HEK293T (cell line): Measurements from ENCODE around the gene SETD6.

ENCODE experiments used
- CTCF ChIA-PET: fragments of 350-600 bp; formaldehyde crosslinking; extraction: SDS; loops from one replicate; lab custom pipeline; 2021; ENCODE audit warnings: antibody characterized with exemption, inconsistent platforms; lab: Yijun Ruan, JAX
- POLR2A ChIA-PET: fragments of 350-600 bp; formaldehyde crosslinking; extraction: SDS; loops from one replicate; lab custom pipeline; 2020; ENCODE audit warnings: antibody characterized with exemption, inconsistent platforms; lab: Yijun Ruan, JAX
- DNase-seq: peaks from one replicate; pipeline ENCODE4 v3.0.0; 2012; ENCODE audit warnings: mixed read lengths; ENCODE audit errors: extremely low spot score
- ARNT ChIP-seq: fragments of 450-650 bp; IDR thresholded peaks from 2 replicates; pipeline ENCODE4 v1.6.1; 2017; ENCODE audit warnings: mild to moderate bottlenecking
- BHLHE40 ChIP-seq: fragments of 450-650 bp; IDR thresholded peaks from 2 replicates; pipeline ENCODE4 v1.6.1; 2016; ENCODE audit warnings: mild to moderate bottlenecking, moderate library complexity, borderline replicate concordance
- CTBP1 ChIP-seq: fragments of 450-650 bp; IDR thresholded peaks from 2 replicates; pipeline ENCODE4 v1.6.1; 2016; ENCODE audit warnings: borderline replicate concordance
- ELF4 ChIP-seq: fragments of 450-650 bp; IDR thresholded peaks from 2 replicates; pipeline ENCODE4 v1.6.1; 2017; ENCODE audit warnings: antibody characterized with exemption
- FOXA1 ChIP-seq: fragments of 450-650 bp; IDR thresholded peaks from 2 replicates; pipeline ENCODE4 v1.6.1; 2016; ENCODE audit warnings: mild to moderate bottlenecking
- FOXK2 ChIP-seq: fragments of 450-650 bp; IDR thresholded peaks from 2 replicates; pipeline ENCODE4 v1.6.1; 2016; ENCODE audit warnings: mild to moderate bottlenecking
- FOXM1 ChIP-seq: fragments of 450-650 bp; IDR thresholded peaks from 2 replicates; pipeline ENCODE4 v1.6.1; 2017; ENCODE audit warnings: mild to moderate bottlenecking, borderline replicate concordance
- HDGF ChIP-seq: fragments of 450-650 bp; IDR thresholded peaks from 2 replicates; pipeline ENCODE4 v1.6.1; 2017; ENCODE audit warnings: antibody characterized with exemption, borderline replicate concordance
- L3MBTL2 ChIP-seq: fragments of 450-650 bp; conservative IDR thresholded peaks from 2 replicates; pipeline ENCODE4 v1.6.1; 2016; ENCODE audit warnings: mild to moderate bottlenecking
- LEF1 ChIP-seq: fragments of 450-650 bp; IDR thresholded peaks from 2 replicates; pipeline ENCODE4 v1.6.1; 2017; ENCODE audit warnings: mild to moderate bottlenecking, borderline replicate concordance
- NFRKB ChIP-seq: fragments of 450-650 bp; IDR thresholded peaks from 2 replicates; pipeline ENCODE4 v1.6.1; 2016; ENCODE audit warnings: mild to moderate bottlenecking, moderate library complexity
- SP1 ChIP-seq: fragments of 450-650 bp; IDR thresholded peaks from 2 replicates; pipeline ENCODE4 v1.6.1; 2017
- SUZ12 ChIP-seq: fragments of 450-650 bp; IDR thresholded peaks from 2 replicates; pipeline ENCODE4 v1.6.1; 2016; ENCODE audit warnings: mild to moderate bottlenecking
- TARDBP ChIP-seq: fragments of 450-650 bp; IDR thresholded peaks from 2 replicates; pipeline ENCODE4 v1.6.1; 2016
- ZNF384 ChIP-seq: fragments of 450-650 bp; IDR thresholded peaks from 2 replicates; pipeline ENCODE4 v1.6.1; 2016
- TF ChIP-seq, protein P1 (sequence below): fragments of 450-650 bp; IDR thresholded peaks from 2 replicates; pipeline ENCODE4 v1.6.1; 2016

SETD6 gene

DNA sequence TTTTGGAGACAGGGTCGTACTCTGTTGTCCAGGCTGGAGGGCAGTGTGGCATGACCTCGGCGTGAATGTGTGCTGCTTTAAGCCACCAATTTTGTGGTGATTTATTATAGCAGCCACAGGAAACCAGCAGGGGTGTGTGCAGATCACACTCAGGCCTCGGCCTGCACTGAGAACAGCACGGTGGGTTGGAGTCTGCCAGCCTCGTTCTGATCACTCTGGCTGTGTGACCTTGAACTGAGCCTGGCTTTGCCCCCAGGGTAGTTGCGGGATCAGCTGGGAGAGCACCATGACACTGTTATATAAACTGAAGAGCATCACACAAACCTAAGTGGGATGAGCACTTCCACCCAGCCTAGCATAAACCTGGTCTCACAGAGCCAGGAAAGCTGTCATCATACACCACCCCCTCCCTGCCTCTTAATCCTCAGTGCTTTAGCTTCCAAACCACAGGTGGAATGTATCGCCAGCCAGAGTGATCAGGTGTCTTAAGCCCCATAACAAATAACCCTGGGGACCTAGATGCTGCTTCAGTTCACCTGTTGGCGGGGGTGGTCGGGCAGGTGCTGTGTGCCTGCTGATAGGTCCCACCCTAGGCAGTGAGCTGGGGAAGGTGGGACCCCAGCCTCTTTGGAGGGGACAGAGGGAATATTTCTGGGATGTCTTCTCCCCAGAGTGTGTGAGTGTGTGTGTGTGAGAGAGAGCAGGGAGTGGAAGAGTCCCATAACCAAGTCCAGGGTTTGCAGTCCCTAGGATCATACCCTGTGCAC, 43.9 kb upstream of the SETD6 start:
- TF ChIP-seq SUZ12 (no peak), ARNT (no peak), LEF1 (no peak)
- POLR2A ChIA-PET: no interaction called here
- CTCF ChIA-PET: interaction anchor here (0.6 to 1.0 kb wide), 2 partner anchors 16 to 264 kb away, joined by 3 read pairs; no protein-coding TSS in a partner anchor
- DNase-seq: no peak

- DNase-seq: no peak
- POLR2A ChIA-PET: no interaction called here
- TF ChIP-seq FOXM1 (no peak), TARDBP (no peak), BHLHE40 (no peak), FOXA1 (no peak), ELF4 (no peak), LEF1 (no peak), FOXK2 (no peak), NFRKB (no peak), SUZ12 (no peak), L3MBTL2 (no peak), SP1 (no peak), ARNT (no peak), CTBP1 (no peak)
- TF ChIP-seq, protein P1, sequence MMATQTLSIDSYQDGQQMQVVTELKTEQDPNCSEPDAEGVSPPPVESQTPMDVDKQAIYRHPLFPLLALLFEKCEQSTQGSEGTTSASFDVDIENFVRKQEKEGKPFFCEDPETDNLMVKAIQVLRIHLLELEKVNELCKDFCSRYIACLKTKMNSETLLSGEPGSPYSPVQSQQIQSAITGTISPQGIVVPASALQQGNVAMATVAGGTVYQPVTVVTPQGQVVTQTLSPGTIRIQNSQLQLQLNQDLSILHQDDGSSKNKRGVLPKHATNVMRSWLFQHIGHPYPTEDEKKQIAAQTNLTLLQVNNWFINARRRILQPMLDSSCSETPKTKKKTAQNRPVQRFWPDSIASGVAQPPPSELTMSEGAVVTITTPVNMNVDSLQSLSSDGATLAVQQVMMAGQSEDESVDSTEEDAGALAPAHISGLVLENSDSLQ: no peak
- CTCF ChIA-PET: interaction anchor here (1.0 kb wide), 1 partner anchor 15 kb away, joined by 3 read pairs; no protein-coding TSS in a partner anchor
These were observed 43.1 kb upstream of the SETD6 start for GRCh38 chr16:58472266-58472665.

DNA sequence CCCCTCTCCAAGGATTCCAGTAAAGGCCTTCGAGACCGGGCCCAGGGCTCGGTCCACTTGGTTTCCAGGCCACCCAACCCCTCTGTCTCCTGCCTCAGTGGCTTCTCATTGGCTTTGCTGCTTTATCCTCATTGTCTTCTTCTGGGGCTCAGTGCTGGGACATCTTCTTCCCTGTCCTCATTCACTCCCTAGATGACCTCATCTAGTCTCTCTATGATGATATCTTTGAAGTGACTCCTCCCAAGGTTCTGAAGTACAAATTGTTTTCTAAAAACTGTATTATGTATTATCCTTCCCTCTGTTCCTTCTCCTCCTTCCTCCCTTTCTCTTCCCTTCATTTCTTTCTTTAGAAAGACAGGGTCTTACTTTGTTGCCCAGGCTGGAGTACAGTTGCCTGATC, 42.5 kb upstream of the SETD6 start:
- POLR2A ChIA-PET: interaction anchor here (1.0 kb wide), 1 partner anchor 123 kb away, joined by 5 read pairs; no protein-coding TSS in a partner anchor

DNA sequence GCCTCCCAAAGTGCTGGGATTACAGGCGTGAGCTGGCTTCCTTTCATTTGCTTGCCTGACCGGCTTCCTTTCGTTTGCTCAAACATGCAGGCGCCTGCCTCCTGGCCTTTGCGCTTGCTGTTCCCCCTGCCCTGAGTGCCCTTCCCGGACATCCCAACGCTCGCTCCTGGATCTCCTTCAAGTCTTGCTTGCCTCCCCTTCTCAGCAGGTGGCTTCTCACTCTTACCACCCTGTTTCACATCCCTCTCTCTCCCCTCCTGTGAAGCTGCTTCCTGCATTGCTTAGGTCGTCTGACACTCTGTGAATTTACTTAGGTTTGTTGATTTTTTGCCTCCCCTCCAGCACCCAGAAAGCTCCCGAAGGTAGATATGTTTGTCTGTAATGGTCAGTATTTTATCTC, 41.0 kb upstream of the SETD6 start:
- POLR2A ChIA-PET: no interaction called here
- no peak for TF ChIP-seq SP1
- no peak for TF ChIP-seq CTBP1
- CTCF ChIA-PET: no interaction called here
- DNase-seq: no peak

More for the DNA sequence above, 42.5 kb upstream of the SETD6 start:
- CTCF ChIA-PET: interaction anchor here (0.9 kb wide), 1 partner anchor 136 kb away, joined by 4 read pairs; no protein-coding TSS in a partner anchor
- no peak for DNase-seq
- TF ChIP-seq, protein P1: no peak
- no peak for TF ChIP-seq ZNF384
- TF ChIP-seq FOXK2: no peak
- no peak for TF ChIP-seq ARNT
- TF ChIP-seq SUZ12: no peak
- TF ChIP-seq NFRKB: no peak
- no peak for TF ChIP-seq SP1
- no peak for TF ChIP-seq ELF4

DNA sequence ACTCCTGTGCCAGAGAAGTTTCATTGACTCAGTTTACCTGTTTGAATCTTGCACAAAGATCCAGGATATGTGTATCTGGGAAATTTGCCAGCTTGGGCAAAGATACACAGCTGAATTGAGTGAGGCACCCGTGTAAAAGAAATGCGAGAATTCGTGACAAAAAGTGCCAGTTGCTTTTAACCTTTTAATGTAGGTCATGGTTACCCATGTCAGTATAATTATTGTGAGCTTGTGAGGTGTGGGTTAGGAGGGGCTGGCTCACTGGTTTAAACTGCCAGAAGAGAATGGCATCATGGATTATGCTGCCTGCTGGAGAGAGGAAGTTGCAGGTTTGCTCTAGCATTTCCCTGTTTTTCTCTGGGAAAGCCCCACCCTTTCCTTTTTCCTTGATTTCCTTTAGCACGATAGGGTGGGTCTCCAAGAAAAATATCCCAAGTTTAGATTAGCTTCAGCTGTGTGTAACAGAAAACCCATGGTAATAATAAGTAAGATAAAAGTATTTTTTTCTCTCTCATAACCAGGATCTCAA, 40.2 kb upstream of the SETD6 start:
- TF ChIP-seq, protein P1: no peak
- TF ChIP-seq BHLHE40 (no peak), ARNT (no peak)
- no peak for DNase-seq
- CTCF ChIA-PET: interaction anchor here (0.8 kb wide), 1 partner anchor 20 kb away, joined by 5 read pairs; no protein-coding TSS in a partner anchor
- POLR2A ChIA-PET: no interaction called here

- ChIA-PET POLR2A (no interaction called here), CTCF (no interaction called here)
- TF ChIP-seq SP1: no peak
- TF ChIP-seq LEF1: no peak
- no peak for TF ChIP-seq NFRKB
- TF ChIP-seq HDGF: no peak
- TF ChIP-seq, protein P1: no peak
- TF ChIP-seq L3MBTL2: no peak
- TF ChIP-seq BHLHE40: no peak
- TF ChIP-seq FOXK2: no peak
- no peak for TF ChIP-seq ARNT
- no peak for TF ChIP-seq SUZ12
- no peak for TF ChIP-seq FOXA1
- DNase-seq: no peak
These were observed 38.5 kb upstream of the SETD6 start for GRCh38 chr16:58476791-58477190.
